ENCODE measurements around the gene ADAMTS14. TPM values are rescaled to one million over a fixed set of nuclear protein-coding genes. Genes with fewer than 3 reads are reported as not detected.
"Not testable (repeated sequence)": the region's sequence is repeated elsewhere in the genome, so short reads cannot be mapped to it uniquely, and the experiment has no call there.

The ADAMTS14 gene
- total RNA-seq, 1 experiment from 2014 or later = 1.6 TPM

GRCh38 chr10:70634011-70634410 lies 38.3 kb upstream of the ADAMTS14 start:
- H3K56ac ChIP-seq (ENCODE audit: insufficient read length, low read depth, low read length) = no peak overlapping the region
- no peak overlapping the region for H2AK5ac ChIP-seq (ENCODE audit: insufficient read length, low read length)
- H3K9me3 ChIP-seq (ENCODE audit: control insufficient read depth, low read depth, low read length) = no peaks in the 10 kb centered on the region
- no peak overlapping the region for H2AFZ ChIP-seq (ENCODE audit: low read length)
- H3K9ac ChIP-seq (ENCODE audit: extremely low read depth, insufficient read length, low read length) = no peak overlapping the region
- Mint-ChIP-seq H3K27ac (peak overlapping the region; percentile 51 to 82 (median 68); a peak in 2 of 7 replicates), H3K27me3 (ENCODE audit: low read depth) (peaks cover 1% of the 10 kb centered on the region; the same call in 1 of the 2 replicates), H3K36me3 (ENCODE audit: insufficient read depth in 1 of 3, low read depth in 3 of 3) (peaks cover 3 to 17% (median 3%) of the 10 kb centered on the region in 3 experiments; a peak in 6 of 7 replicates), H3K4me3 (no peak overlapping the region), H3K9me3 (peaks cover 17 to 18% of the 10 kb centered on the region in 2 experiments), H3K4me1 (peaks cover 23 to 26% of the 10 kb centered on the region in 2 experiments)
- TF ChIP-seq, protein P1, sequence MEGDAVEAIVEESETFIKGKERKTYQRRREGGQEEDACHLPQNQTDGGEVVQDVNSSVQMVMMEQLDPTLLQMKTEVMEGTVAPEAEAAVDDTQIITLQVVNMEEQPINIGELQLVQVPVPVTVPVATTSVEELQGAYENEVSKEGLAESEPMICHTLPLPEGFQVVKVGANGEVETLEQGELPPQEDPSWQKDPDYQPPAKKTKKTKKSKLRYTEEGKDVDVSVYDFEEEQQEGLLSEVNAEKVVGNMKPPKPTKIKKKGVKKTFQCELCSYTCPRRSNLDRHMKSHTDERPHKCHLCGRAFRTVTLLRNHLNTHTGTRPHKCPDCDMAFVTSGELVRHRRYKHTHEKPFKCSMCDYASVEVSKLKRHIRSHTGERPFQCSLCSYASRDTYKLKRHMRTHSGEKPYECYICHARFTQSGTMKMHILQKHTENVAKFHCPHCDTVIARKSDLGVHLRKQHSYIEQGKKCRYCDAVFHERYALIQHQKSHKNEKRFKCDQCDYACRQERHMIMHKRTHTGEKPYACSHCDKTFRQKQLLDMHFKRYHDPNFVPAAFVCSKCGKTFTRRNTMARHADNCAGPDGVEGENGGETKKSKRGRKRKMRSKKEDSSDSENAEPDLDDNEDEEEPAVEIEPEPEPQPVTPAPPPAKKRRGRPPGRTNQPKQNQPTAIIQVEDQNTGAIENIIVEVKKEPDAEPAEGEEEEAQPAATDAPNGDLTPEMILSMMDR (conservative IDR thresholded peaks at IDR 0.05) = no peak
- no peak overlapping the region for H2BK15ac ChIP-seq (ENCODE audit: low read depth, low read length)
- H3K23me2 ChIP-seq (ENCODE audit: insufficient read length, low read depth, low read length, poor library complexity, severe bottlenecking) = no peaks in the 10 kb centered on the region
- no peak overlapping the region for H2BK5ac ChIP-seq (ENCODE audit: insufficient read length, low read length)
- H2BK12ac ChIP-seq (ENCODE audit: insufficient read length, low read depth, low read length) = no peak overlapping the region
- WGBS (ENCODE audit: extremely low coverage, insufficient read length, low lambda C conversion rate) = no CpG with 5 or more reads among the region's 4 CpGs
- H3K79me1 ChIP-seq (ENCODE audit: insufficient read depth, low read depth, low read length, poor library complexity, severe bottlenecking) = no peaks in the 10 kb centered on the region
- no peak overlapping the region for H3K18ac ChIP-seq (ENCODE audit: insufficient read length, low read depth, low read length)
- no peak overlapping the region for H2BK120ac ChIP-seq (ENCODE audit: low read depth, low read length, poor library complexity, severe bottlenecking)
- no peaks in the 10 kb centered on the region for H3K27me3 ChIP-seq (ENCODE audit: insufficient read depth, low read length)
- no peak overlapping the region for H3K27ac ChIP-seq (ENCODE audit: insufficient read length, low read depth, low read length)
- no peak overlapping the region for H3T11ph ChIP-seq (ENCODE audit: low read length)
- H3K4ac ChIP-seq (ENCODE audit: low read depth, low read length) = no peak overlapping the region
- no peak overlapping the region for H3K14ac ChIP-seq (ENCODE audit: insufficient read depth, low read length)
- no peak overlapping the region for H3K4me2 ChIP-seq (ENCODE audit: insufficient read depth, insufficient read length, low read length)
- no peaks in the 10 kb centered on the region for H4K20me1 ChIP-seq (ENCODE audit: control insufficient read depth, insufficient read depth, insufficient read length)
- peak; percentile 88 for DNase-seq
- no peak overlapping the region for H4K5ac ChIP-seq (ENCODE audit: insufficient read length, low read depth, low read length)
- H3K79me2 ChIP-seq (ENCODE audit: insufficient read depth, low read length) = no peaks in the 10 kb centered on the region
- peaks cover 4% of the 10 kb centered on the region; the same call in 1 of the 2 replicates for H3K4me1 ChIP-seq (ENCODE audit: insufficient read depth, low read length)
- H4K91ac ChIP-seq (ENCODE audit: insufficient read length, low read depth, low read length) = no peak overlapping the region
- H4K8ac ChIP-seq (replicated peaks; ENCODE audit: insufficient read length, low read depth, low read length) = no peak overlapping the region
- H2BK20ac ChIP-seq (ENCODE audit: low read depth, low read length, poor library complexity, severe bottlenecking) = no peak overlapping the region
- no peak overlapping the region for H3K23ac ChIP-seq (ENCODE audit: insufficient read length, low read depth, low read length)

- H2BK15ac ChIP-seq (ENCODE audit: low read depth, low read length); H2AK5ac ChIP-seq (ENCODE audit: insufficient read length, low read length); H3K9ac ChIP-seq (ENCODE audit: extremely low read depth, insufficient read length, low read length); H3K27me3 Mint-ChIP-seq (ENCODE audit: low read depth); H3T11ph ChIP-seq (ENCODE audit: low read length); H3K18ac ChIP-seq (ENCODE audit: insufficient read length, low read depth, low read length); H3K27me3 ChIP-seq (ENCODE audit: insufficient read depth, low read length); H3K9me3 ChIP-seq (ENCODE audit: control insufficient read depth, low read depth, low read length); H3K23ac ChIP-seq (ENCODE audit: insufficient read length, low read depth, low read length); H3K27ac ChIP-seq (ENCODE audit: insufficient read length, low read depth, low read length); H2AFZ ChIP-seq (ENCODE audit: low read length); H2BK20ac ChIP-seq (ENCODE audit: low read depth, low read length, poor library complexity, severe bottlenecking); H3K23me2 ChIP-seq (ENCODE audit: insufficient read length, low read depth, low read length, poor library complexity, severe bottlenecking); H3K4ac ChIP-seq (ENCODE audit: low read depth, low read length); H3K79me1 ChIP-seq (ENCODE audit: insufficient read depth, low read depth, low read length, poor library complexity, severe bottlenecking); H3K79me2 ChIP-seq (ENCODE audit: insufficient read depth, low read length); H4K8ac ChIP-seq (replicated peaks; ENCODE audit: insufficient read length, low read depth, low read length); H3K56ac ChIP-seq (ENCODE audit: insufficient read length, low read depth, low read length); H4K91ac ChIP-seq (ENCODE audit: insufficient read length, low read depth, low read length); H2BK12ac ChIP-seq (ENCODE audit: insufficient read length, low read depth, low read length); H3K4me1 ChIP-seq (ENCODE audit: insufficient read depth, low read length); H3K4me2 ChIP-seq (ENCODE audit: insufficient read depth, insufficient read length, low read length); H2BK120ac ChIP-seq (ENCODE audit: low read depth, low read length, poor library complexity, severe bottlenecking); H3K14ac ChIP-seq (ENCODE audit: insufficient read depth, low read length); H4K20me1 ChIP-seq (ENCODE audit: control insufficient read depth, insufficient read depth, insufficient read length); H4K5ac ChIP-seq (ENCODE audit: insufficient read length, low read depth, low read length); H2BK5ac ChIP-seq (ENCODE audit: insufficient read length, low read length): not testable (repeated sequence)
- Mint-ChIP-seq H3K36me3 (ENCODE audit: insufficient read depth in 1 of 3, low read depth in 3 of 3) (peaks cover 2 to 15% (median 3%) of the 10 kb centered on the region in 3 experiments; a peak in 6 of 7 replicates), H3K4me1 (peaks cover 23 to 26% of the 10 kb centered on the region in 2 experiments), H3K4me3 (peak overlapping the region in 1 of 2 experiments; percentile 10; a peak in 1 of 5 replicates), H3K27ac (peak overlapping the region in 2 of 3 experiments; percentile 22 to 92; a peak in 2 of 7 replicates), H3K9me3 (peaks cover 16% of the 10 kb centered on the region in 2 experiments)
- peak; percentile 48 for DNase-seq
- WGBS (ENCODE audit: extremely low coverage, insufficient read length, low lambda C conversion rate) = no CpG with 5 or more reads among the region's 5 CpGs
Observed at GRCh38 chr10:70634515-70634914, 37.8 kb upstream of the ADAMTS14 start.
